Stimulated activated CD8-positive, alpha-beta memory T cell treated with anti-CD3 and anti-CD28 coated beads, Interleukin-15, amount 100 ng/mL, for 24 hours (primary cell): ENCODE measurements around the gene LHPP.
"Not testable (repeated sequence)": the region's sequence is repeated elsewhere in the genome, so short reads cannot be mapped to it uniquely, and the experiment has no call there.

ENCODE experiments used
- DNase-seq: peaks from one replicate; pipeline ENCODE4 v3.0.0-alpha.2; 2020; ENCODE audit warnings: low read depth

Gene LHPP

DNA sequence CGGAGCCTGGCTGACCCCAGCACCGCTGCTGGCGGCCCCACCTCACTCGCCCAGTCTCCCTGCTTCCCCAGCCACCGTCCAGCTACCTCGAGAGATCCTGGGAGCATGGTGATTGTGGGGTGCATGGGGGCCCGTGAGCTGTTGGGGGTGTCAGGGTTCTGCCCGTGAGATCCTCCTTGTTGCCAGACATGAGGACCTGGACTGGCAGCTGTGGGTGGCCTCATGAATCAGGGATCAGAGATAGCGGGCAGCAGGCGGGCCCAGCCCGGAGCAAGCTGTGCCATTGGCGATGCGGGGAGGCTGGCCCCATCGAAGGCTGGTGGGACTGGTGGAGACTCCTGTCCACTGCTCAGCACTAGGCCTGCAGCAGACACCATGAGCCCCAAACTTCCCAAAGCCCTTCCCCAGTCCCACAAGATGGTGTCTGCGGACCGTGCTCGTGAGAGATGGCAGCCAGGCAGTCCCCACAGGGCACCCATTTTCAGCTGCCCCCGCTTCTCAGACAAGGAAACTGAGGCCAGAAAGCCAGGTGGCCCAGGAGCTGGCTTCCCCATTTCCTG, 75.6 kb downstream of the LHPP start:
- no peak for DNase-seq

DNA sequence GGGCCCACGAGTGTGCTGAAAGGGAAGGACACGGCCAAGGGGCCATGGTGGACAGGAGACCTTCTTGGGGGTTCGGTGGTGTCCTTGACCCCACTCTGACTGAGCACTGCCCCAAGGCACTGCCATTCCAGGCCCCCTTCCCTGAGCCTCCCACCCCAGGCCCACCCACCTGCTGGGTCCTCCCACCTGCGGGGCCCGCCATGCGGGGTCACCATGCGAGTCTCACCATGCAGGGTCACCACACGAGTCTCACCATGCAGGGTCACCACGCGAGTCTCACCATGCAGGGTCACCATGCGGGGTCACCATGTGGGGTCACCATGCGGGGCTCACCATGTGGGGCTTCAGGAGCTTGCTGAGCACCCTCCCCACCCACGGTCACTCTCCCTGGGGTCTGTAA, 76.3 kb downstream of the LHPP start:
- no peak for DNase-seq

DNA sequence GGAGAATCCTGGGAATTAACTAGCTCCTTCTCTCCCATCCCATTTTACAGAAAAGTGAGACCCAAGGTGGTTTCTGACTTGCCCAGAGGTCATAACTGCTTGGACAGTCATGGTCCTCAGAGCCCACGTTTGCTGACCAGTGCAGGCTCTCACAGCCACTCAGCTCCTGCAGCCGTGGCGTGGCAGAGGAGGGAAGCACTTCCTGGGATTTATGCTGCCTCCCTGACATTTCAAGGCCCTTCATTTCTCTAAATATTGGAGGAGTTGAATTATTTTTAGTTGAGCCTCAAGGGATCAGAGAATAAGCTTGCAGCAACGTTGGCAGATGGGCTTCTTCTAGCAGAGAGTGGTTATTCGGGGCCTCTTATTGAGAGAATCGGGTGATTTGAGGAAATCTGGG, 77.1 kb downstream of the LHPP start:
- no peak for DNase-seq

DNA sequence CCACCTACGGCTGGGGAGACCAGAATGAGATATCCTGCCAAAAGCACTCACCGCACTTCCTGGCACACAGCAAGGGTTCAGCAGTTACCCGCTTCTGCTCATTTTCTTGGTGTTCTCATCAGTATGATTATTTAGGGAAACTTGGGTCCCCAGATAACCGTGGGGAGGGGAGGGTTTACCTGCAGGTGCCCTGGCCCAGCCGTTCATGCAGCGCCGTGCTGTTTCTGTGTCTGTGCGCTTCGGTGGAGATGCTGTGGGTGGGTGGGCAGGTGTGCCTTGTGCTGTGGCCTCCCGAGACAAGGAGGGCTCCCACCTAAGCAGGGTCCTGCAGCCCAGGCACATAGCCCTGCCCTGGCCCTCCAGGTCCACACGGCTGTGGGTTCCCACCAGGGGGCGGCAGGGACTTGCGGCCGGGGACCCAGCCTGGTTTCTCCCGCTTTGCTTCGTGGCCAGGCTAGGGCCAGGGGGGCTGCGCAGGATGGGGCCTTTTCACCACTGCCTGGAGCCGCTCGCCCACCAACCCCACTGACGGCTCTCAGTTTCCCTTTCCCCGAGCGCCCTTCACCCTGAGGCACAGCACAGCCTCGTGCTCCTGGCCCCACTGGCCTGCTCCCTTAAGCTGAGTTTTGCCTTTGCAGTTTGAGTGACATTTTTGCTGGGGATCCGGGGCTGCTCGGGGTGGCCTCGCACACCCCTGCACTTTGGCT, 78.5 kb downstream of the LHPP start:
- peak; percentile 42 for DNase-seq

DNA sequence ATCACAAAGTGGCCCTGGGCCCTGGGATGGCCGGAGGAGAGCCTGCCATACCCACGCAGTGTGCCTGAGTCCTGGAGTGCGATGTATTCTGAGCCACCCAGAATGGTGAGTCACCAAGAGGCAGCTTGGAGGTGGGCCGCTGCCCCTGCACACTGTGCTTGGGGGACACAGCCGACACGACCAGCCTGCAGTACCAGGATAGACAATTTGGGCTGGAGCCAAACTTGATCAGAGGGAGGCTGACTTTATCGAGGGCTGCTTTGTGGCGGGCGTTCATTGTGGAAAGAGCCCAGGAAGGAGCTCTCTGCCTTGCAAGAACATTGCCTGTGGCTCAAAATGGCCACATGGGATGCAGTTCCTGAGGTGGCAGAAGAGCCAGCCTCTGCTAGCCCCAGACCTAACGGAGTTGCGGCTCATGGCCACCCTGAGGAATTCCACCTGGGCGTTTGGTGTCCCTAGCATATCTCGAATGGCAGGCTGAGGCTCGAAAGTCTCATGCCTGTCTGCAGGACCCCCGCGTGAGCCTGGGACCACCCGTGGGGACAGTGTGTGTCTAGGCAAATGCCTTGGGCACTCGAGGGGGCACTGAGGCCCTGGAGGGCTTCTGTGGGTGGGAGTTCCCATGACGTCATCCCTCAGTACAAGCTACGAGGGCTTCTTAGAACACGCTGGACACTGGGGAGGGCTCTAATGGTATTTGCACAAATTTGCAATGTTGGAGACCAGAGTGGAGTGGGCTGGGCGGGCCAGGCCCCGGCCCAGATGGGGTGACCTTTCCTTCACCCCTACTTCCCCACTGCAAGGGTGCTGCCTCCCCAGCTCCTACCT, 79.7 kb downstream of the LHPP start:
- DNase-seq = no peak

DNA sequence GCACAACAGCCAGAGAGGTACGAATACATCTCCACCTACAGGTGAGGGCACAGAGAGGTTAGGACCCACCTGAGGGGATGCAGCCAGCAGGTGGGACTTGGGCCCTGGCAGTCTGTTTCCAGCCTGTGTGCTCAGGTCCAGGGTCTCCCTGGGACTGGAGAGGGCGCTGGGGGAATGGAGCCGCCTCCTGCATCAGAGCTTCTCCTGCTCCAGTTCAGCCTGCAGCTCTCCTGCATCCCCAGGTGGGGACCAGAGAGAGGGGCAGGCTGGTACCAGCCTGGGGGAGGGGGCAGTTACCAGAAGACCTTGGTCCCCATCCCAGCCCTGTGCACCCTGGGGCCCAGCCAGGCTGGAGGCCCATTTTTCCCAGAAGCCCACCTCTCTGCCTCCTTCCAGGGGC, 80.7 kb downstream of the LHPP start:
- no peak for DNase-seq

DNA sequence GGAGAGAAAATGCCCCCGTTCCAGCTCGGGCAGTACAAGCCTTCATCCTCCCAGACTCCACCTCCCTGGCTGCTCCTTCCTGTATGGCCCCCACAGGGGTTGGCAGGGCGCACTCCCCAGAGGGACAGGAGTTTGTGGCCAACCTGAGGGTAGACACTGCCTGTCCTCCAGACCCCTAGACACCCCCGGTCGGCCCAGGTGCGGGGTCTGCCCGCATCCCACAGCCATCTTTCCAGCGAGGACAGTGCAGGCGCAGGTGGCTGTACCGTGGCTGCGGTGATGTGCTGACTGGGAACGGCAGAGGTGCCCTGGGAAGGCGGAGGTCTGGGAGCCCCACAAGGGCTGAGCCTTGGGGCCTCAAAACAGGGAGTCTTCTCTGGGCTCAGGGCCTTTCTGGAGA, 81.5 kb downstream of the LHPP start:
- DNase-seq = no peak

DNA sequence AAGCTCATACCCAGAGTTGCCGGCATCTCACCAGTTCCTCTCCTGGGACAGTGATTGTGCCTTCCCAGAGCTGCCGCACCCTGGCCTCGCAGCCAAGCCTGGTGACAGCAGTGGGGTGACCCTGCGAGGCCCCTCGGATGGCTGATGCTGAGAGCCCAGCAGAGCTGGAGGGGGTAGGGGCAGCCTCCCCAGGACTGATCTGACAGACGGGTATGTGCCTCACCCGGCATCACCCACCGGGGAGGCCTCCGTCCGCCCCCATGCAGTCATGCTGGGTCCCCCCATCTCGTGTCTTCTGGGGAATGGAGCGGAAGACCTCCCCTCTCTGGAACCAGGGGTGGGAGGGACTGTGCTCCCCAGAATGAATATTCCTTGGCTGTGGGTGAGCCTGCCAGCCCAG, 82.3 kb downstream of the LHPP start:
- no peak for DNase-seq

DNA sequence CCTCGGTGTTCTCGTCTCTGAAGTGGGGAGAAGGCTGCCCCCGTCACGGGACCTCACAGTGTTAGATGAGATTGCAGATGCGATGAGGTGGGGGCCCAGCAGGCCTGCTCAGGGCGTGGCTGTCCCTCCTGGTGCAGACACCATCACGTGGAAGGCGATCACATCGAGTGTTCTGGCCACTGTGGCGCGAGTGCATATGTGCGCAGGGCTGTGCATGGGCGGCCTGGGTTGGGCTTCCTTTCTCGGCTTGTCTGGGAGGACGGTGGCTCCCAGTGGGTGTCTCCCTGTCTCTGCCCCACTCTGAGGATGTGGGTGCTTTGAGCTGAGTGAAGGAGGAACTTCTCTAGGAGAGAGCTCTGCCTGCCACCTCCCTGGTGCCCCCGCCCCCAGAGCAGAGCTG, 83.1 kb downstream of the LHPP start:
- DNase-seq = no peak

DNA sequence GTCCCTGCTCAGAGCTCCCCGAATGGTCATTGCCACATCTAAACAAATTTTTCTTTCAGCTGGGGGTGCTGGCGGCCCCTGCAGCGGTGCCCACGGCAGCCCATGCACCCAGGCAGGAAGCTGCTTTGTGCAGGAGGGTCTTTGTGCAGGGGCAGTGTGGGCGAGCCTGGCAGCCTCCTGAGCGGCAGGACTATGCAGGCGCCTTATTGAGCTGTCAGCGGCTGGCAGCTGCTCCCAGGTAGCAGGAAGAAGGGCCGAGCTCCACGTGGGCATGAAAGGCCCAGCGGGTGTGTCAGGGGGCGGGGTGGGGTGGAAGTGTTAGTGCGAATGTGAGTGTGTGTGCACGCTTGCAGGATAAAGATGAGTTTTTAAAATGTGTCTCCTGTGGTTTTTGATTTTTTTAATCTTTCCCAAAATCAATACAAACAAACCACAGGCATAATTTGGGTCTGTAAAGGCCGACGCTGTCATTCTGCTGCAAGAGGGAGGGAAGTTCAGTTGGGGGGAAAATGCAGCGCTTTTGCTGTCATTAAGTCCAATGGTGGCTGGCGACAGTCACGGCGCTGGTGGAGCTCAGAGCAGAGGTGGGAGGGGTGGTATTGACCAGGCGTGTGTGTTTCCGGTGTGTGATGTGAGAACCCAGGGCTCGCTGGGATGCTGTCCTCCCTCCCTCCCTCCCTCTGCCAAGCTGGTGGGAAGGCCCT, 83.9 kb downstream of the LHPP start:
- no peak for DNase-seq

DNA sequence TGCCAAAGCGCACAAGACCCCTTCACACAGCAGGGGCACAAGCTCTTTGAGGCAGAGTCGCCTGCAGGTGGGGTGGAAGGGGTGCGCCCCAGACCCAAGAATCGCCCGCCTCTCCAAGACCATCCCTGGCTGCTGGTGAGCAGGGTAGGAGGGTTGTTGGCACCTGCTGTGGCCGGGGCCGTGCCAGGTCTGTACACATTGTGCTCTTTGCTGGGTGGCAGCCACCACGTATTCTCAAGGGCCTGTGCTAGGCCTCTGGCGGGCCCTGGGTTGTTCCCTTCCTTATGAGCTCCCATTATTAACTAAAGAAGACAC, 84.4 kb downstream of the LHPP start:
- no peak for DNase-seq

DNA sequence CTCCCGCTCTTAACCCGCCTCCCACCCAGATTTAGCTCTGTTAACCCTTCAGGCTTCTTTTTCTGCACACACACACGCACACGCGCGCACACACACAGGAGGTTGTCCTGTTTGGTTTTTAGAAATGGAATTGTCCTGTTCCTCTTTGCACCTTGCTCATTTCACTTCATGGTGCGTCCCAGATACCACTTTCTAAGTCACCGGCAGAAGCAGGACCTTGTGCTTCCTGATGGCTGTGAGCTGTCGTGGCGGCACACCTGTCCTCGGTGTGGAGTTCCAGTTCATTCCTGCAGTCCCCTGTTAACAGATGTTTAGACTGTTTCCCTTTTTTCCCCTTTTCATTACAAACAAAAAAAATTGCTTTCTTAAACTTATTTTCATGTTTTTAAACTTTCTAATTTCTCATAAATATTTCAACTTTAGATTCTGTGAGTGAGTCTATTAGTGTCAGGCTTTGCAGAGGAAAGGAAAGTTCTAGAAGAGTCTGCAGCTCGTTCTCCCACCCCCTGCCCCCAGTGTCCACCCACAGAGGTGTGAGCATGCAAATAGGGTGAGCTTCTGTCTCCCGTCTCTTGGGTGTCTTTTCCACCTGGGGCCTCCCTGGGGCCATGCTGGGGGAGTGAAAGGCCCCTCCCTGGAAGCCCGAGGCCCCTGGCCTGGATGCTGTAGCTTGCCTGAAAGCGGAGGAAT, 85.5 kb downstream of the LHPP start:
- DNase-seq = no peak

DNA sequence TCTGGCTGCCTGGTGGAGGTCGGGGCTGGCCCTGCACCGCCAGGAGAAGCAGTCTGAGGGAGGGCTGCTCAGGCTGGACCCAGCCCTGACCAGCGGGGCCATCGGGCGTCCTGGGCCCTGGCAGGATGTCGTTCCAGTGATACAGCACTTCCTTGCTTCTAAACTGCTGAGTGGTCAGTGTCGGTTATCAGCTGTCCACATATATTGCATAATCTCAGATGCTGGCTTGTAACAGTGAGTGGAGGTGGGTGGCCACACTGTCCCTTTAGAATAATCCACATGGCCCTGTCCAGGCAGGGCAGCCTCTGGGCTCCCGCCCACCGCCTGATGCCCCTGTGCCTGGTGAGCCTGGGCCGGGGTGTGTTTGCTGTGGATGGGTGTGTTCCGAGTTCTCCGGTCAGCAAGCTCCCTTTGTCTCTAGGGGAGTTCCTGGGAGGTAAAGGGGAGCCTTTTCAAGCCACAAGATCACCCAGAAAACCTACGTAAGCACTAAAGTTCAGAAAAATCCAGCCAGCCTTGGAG, 86.1 kb downstream of the LHPP start:
- DNase-seq = no peak

DNA sequence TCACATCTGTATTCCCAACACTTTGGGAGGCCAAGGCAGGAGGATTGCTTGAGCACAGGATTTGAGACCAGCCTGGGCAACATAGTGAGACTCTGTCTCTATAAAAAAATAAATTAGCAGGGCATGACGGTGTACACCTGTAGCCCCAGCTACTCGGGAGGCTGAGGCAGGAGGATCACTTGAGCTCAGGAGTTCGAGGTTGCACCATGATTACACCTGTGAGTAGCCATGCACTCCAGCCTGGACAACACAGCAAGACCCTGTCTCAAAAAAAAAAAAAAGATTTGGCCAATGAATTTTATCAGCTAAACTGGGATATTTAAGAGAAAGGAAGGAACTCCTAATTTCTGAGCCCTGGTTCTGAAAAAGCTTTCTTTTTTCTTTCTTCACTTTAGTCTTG, 87.5 kb downstream of the LHPP start:
- DNase-seq = not testable (repeated sequence)

DNA sequence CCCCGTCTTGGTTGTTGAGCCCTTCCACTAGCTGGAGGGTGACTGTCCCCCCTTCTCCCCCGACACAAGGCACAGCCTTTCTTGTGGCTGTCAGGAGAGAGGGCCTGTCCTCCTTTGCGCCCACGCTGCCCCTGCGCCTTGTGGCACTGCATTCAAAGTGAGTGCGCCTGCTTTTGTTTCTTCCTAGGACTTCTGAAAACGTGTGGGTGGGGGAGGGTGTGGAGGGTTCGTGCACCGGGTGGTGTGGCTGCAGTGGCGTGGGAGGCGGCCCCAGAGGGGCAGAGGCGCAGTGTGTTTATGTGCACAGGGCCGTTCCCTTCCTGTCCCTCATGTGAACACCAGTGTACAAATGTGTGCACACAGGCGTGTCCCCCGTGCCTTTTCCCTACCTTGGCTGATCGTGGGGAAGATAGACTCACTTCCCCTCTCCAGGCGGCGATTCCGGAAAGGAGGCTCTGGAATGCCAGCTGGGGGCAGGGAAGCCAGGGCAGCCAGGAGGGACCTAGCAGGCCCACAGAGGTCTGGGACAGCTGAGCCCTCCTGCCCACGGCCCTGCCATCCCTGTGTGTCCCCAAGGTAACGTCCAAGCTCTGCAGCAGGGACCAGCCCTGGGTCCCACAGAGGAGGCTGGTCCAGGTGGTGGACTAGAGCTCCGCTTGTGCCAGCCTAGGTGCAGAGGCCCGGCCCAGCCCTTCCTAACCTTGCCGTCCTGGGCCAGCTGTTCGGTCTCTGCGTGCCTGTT, 88.8 kb downstream of the LHPP start:
- no peak for DNase-seq

DNA sequence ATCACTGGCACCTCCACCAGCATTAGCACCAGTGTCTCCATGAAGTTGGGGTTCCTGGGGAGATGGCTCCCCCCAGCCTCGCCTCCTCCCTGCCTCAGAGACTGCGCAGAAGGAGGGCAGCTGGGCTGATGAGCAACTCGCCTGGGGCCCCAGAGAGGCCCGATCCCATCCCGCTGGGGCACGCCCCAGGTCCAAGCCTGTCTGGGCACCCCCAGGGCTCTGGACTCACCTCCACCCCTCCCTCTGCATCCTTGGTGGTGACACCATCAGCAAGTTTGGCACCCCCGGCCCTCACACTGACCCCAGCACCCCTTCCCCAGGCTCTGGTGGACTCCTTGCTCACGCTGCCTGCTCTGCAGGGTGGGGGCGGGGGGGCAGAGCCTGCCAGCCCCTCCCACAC, 89.5 kb downstream of the LHPP start:
- DNase-seq = no peak

DNA sequence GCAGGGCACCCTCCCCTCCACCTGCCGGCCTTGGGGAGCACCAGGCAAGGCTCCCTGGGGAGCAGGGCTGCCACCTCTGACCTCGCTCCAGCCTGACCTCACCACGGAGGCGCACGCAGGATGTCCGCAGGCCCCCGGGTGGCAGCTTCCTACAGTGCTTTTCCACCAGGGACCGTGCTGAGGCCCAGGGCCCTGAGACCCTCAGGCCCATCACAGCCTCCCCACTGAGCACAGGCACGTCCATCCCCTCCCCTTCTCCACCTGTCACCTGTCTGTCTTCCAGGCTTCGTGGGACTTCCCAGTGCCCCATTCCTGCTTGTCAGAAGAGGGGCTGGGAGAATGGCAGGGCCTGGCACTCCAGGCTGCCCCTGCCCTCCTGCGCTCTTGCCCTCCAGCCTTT, 90.1 kb downstream of the LHPP start:
- DNase-seq = no peak

DNA sequence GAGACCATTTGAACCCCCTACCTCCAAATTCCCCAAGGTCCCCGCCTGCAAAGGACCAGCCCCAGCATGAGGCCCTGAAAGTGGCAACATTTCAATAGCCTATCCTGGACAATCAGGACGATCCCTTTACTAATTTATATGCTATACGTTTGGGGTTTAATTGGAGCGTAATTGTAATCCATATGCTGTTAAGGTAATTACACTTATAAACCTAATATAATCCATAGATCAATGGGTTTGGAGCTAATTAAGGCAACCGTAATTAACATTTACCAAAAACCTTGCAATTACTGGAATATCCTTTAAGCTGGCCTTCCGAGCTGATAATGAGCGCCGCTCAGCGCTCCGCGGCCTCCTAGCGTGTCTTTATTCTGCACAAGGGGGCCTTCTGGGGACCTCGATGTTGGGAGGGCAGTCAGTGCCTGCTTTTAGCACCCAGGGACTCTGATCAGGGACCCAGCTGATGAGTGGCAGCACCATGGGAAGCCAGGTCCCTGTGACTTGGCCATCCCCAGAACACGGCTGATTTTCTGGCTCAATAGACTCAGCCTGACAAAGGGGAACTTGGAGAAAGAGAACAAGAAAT, 91.2 kb downstream of the LHPP start:
- no peak for DNase-seq

DNA sequence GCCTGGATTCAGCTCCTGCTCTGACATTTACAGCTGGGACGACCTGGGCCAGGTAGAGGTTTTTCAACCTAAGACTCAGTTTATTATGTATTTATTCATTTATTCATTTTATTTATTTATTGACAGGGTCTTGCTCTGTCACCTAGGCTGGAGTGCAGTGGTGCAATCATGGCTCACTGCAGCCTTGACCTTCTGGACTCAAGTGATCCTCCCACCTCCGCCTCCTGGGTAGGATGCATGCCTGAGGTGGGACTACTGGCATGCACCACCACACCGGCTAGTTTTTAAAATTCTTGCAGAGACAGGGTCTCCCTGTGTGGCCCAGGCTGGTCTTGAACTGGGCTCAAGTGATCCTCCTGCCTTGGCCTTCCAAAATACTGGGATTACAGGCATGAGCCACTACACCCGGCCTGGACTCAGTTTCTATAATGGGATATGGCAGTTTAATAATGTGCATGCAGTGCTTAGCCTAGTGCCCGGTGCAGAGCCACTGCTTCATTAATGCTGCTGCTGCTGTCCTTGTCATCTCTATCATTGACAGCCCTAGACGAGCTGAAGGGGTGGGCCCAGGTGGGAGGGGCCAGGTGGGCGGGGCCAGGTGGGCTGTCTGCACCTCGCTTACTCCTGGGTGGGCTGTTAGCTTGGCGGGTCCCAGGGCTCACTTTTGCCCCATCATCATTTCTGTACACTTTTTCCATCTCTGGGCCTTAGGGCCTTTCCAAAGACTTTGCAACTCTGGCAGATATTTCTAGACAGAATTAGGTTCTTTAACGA, 92.6 kb downstream of the LHPP start:
- DNase-seq = no peak

DNA sequence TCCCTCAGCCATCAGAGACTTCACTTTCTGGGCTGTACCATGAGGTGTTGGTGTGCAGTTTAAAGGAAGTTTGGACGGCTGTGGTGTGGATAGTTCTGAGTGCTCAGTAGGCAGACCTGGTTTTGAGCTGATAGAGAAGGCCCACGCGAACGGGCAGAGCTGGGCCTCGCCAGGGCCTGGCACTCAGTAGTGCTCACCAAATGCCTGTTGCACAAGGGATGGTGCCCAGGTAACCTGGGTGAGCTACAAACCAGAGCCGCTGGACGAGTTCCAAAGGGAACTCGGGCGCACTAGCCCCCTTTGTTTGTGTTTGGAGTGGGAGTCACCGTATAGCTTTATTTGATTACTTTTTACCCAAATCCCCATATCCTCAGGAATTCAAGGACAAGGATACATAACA, 95.5 kb downstream of the LHPP start:
- DNase-seq = no peak
